DOHH2 (cell line): Measurements from ENCODE around the gene GPR61.
A peak's percentile ranks its signal among the peaks of the same experiment; 100 is the strongest.

ENCODE experiments used
- H3F3A ChIP-seq: fragments of 200-600 bp; sonication (generic), shearing (Covaris generic); 2 replicates; pipeline ENCODE4 v1.6.0; 2016; ENCODE audit warnings: antibody characterized with exemption, mild to moderate bottlenecking; ENCODE audit not compliant: control insufficient read depth, insufficient read depth
- H3K27ac ChIP-seq: fragments of 200-600 bp; sonication (generic); 2 replicates; pipeline ENCODE4 v1.5.1; 2014; ENCODE audit warnings: low read depth, mild to moderate bottlenecking, low read length, moderate library complexity
- H3K27me3 ChIP-seq: fragments of 200-600 bp; sonication (generic); 2 replicates; pipeline ENCODE4 v1.6.1; 2014; ENCODE audit warnings: mild to moderate bottlenecking, low read length, mixed read lengths; ENCODE audit not compliant: control insufficient read depth
- H3K36me3 ChIP-seq: fragments of 200-600 bp; sonication (generic); 2 replicates; pipeline ENCODE4 v1.6.1; 2014; ENCODE audit warnings: mild to moderate bottlenecking, low read length, moderate library complexity, mixed read lengths; ENCODE audit not compliant: control insufficient read depth
- H3K4me1 ChIP-seq: fragments of 200-600 bp; sonication (generic); 2 replicates; pipeline ENCODE4 v1.6.1; 2014; ENCODE audit warnings: mild to moderate bottlenecking, low read length, mixed read lengths; ENCODE audit not compliant: control insufficient read depth
- H3K4me2 ChIP-seq: fragments of 200-600 bp; sonication (generic); 2 replicates; pipeline ENCODE4 v1.6.0; 2014; ENCODE audit warnings: mild to moderate bottlenecking, low read length, moderate library complexity
- H3K4me3 ChIP-seq: fragments of 200-600 bp; sonication (generic); 2 replicates; pipeline ENCODE4 v1.5.1; 2014; ENCODE audit warnings: mild to moderate bottlenecking, low read length, mixed read lengths
- H3K79me2 ChIP-seq: fragments of 200-600 bp; sonication (generic); 2 replicates; pipeline ENCODE4 v1.6.1; 2014; ENCODE audit warnings: mild to moderate bottlenecking, low read length, mixed read lengths; ENCODE audit not compliant: control insufficient read depth
- H3K9me2 ChIP-seq: fragments of 200-600 bp; sonication (generic); replicated peaks from 2 replicates; pipeline ENCODE4 v1.6.1; 2014; ENCODE audit warnings: mild to moderate bottlenecking, low read length, mixed read lengths; ENCODE audit not compliant: control insufficient read depth
- H3K9me3 ChIP-seq: fragments of 200-600 bp; sonication (generic); 2 replicates; pipeline ENCODE4 v1.6.1; 2014; ENCODE audit warnings: antibody characterized with exemption, low read length, mixed read lengths; ENCODE audit not compliant: control insufficient read depth, insufficient read depth
- H4K20me1 ChIP-seq: fragments of 200-600 bp; sonication (generic); 2 replicates; pipeline ENCODE4 v1.6.0; 2014; ENCODE audit warnings: low read depth, mild to moderate bottlenecking, antibody characterized with exemption, low read length, moderate library complexity; ENCODE audit not compliant: control insufficient read depth, insufficient read depth
- CTCF ChIP-seq: fragments of 200-600 bp; sonication (generic); IDR thresholded peaks from one replicate; pipeline ENCODE4 v1.5.1; 2014; ENCODE audit warnings: antibody characterized with exemption, mild to moderate bottlenecking, low read depth, low read length; ENCODE audit not compliant: poor library complexity, severe bottlenecking
- EZH2phosphoT487 ChIP-seq: fragments of 200-600 bp; sonication (generic); IDR thresholded peaks from 2 replicates; pipeline ENCODE4 v1.6.1; 2017; ENCODE audit warnings: borderline replicate concordance, mild to moderate bottlenecking, antibody characterized with exemption, low read length, moderate library complexity, mixed read lengths

Gene GPR61

GRCh38 chr1:109508873-109509175 is 30.8 kb upstream of the GPR61 start:
- H3K9me2 ChIP-seq, result no peaks in the 10 kb centered on the region
- H4K20me1 ChIP-seq, result no peaks in the 10 kb centered on the region
- peaks cover 34% of the 10 kb centered on the region for H3K27me3 ChIP-seq
- no peaks in the 10 kb centered on the region for H3K36me3 ChIP-seq
- H3K27ac ChIP-seq, result no peak overlapping the region
- no peaks in the 10 kb centered on the region for H3K79me2 ChIP-seq
- H3K9me3 ChIP-seq, result no peaks in the 10 kb centered on the region
- no peaks in the 10 kb centered on the region for H3F3A ChIP-seq
- no peak overlapping the region for H3K4me3 ChIP-seq
- TF ChIP-seq CTCF, result no peak
- no peak for TF ChIP-seq EZH2phosphoT487
- peaks cover 6% of the 10 kb centered on the region for H3K4me1 ChIP-seq
- peak overlapping the region; percentile 77; the same call in 1 of the 2 replicates for H3K4me2 ChIP-seq

GRCh38 chr1:109509176-109510134 is 30.2 kb upstream of the GPR61 start, which contains the start of gene AMIGO1:
Gene AMIGO1, minus strand, starts transcription at chr1:109509727. Its CDS starts 815 bp downstream, at chr1:109508912.
- Histone ChIP-seq H3K27me3 (peaks cover 34% of the 10 kb centered on the region), H3K4me2 (peak within 1 kb of the TSS; percentile 77), H3K27ac (no peak within 1 kb of the TSS), H3K9me2 (no peaks in the 10 kb centered on the region), H4K20me1 (no peaks in the 10 kb centered on the region), H3K79me2 (no peaks in the 10 kb centered on the region), H3K9me3 (no peaks in the 10 kb centered on the region), H3F3A (no peaks in the 10 kb centered on the region), H3K36me3 (no peaks in the 10 kb centered on the region), H3K4me1 (peaks cover 6% of the 10 kb centered on the region), H3K4me3 (peak within 1 kb of the TSS; percentile 72)
- TF ChIP-seq EZH2phosphoT487 (no peak), CTCF (no peak)

- Histone ChIP-seq H3K27ac (no peak overlapping the region), H3K9me3 (no peaks in the 10 kb centered on the region), H3K4me3 (no peak overlapping the region), H3F3A (no peaks in the 10 kb centered on the region), H3K4me1 (peaks cover 6% of the 10 kb centered on the region), H4K20me1 (no peaks in the 10 kb centered on the region), H3K27me3 (peaks cover 28% of the 10 kb centered on the region), H3K9me2 (no peaks in the 10 kb centered on the region), H3K79me2 (no peaks in the 10 kb centered on the region), H3K4me2 (no peak overlapping the region), H3K36me3 (no peaks in the 10 kb centered on the region)
- no peak for TF ChIP-seq EZH2phosphoT487
- TF ChIP-seq CTCF, result no peak
Observed at GRCh38 chr1:109513110-109513710, 26.5 kb upstream of the GPR61 start.
